ENCODE results near the gene KCNN4.

KCNN4 gene

GRCh38 chr19:43799502-43800142 is 18.8 kb upstream of the KCNN4 start:
- no peak for DNase-seq (ENCODE audit: low read depth in 4 of 4, low spot score in 1 of 4)

- peak in 2 of 4 experiments; percentile 41 to 65 for DNase-seq (ENCODE audit: low read depth in 4 of 4, low spot score in 1 of 4)
Measured at GRCh38 chr19:43798546-43799409, 18.0 kb upstream of the KCNN4 start.

GRCh38 chr19:43798026-43798545 is 17.3 kb upstream of the KCNN4 start:
- DNase-seq (ENCODE audit: low read depth in 4 of 4, low spot score in 1 of 4): no peak

- DNase-seq (ENCODE audit: low read depth in 4 of 4, low spot score in 1 of 4): no peak
Measured at GRCh38 chr19:43797556-43797955, 16.8 kb upstream of the KCNN4 start.

- DNase-seq (ENCODE audit: low read depth in 4 of 4, low spot score in 1 of 4): no peak
Measured at GRCh38 chr19:43797118-43797517, 16.3 kb upstream of the KCNN4 start.

GRCh38 chr19:43790587-43790986 is 9.8 kb upstream of the KCNN4 start:
- DNase-seq (ENCODE audit: low read depth in 4 of 4, low spot score in 1 of 4): no peak

- DNase-seq (ENCODE audit: low read depth in 4 of 4, low spot score in 1 of 4): no peak
Measured at GRCh38 chr19:43789029-43789428, 8.3 kb upstream of the KCNN4 start.

- no peak for DNase-seq (ENCODE audit: low read depth in 4 of 4, low spot score in 1 of 4)
Measured at GRCh38 chr19:43786665-43787064, 5.9 kb upstream of the KCNN4 start.

- no peak for DNase-seq (ENCODE audit: low read depth in 4 of 4, low spot score in 1 of 4)
Measured at GRCh38 chr19:43784981-43785808, 4.4 kb upstream of the KCNN4 start.

- DNase-seq (ENCODE audit: low read depth in 4 of 4, low spot score in 1 of 4): peak in 2 of 4 experiments; percentile 57 to 69
Measured at GRCh38 chr19:43784241-43784980, 3.6 kb upstream of the KCNN4 start.

- DNase-seq (ENCODE audit: low read depth in 4 of 4, low spot score in 1 of 4): no peak
Measured at GRCh38 chr19:43783636-43784035, 2.9 kb upstream of the KCNN4 start.

GRCh38 chr19:43782689-43783231 is 2.0 kb upstream of the KCNN4 start:
- no peak for DNase-seq (ENCODE audit: low read depth in 4 of 4, low spot score in 1 of 4)

- no peak for DNase-seq (ENCODE audit: low read depth in 4 of 4, low spot score in 1 of 4)
Measured at GRCh38 chr19:43782311-43782660, 1.5 kb upstream of the KCNN4 start.

- DNase-seq (ENCODE audit: low read depth in 4 of 4, low spot score in 1 of 4): no peak
Measured at GRCh38 chr19:43781630-43782310, 997 bp upstream of the KCNN4 start.

GRCh38 chr19:43779820-43780219 is 953 bp downstream of the KCNN4 start:
- no peak for DNase-seq (ENCODE audit: low read depth in 4 of 4, low spot score in 1 of 4)

- DNase-seq (ENCODE audit: low read depth in 4 of 4, low spot score in 1 of 4): no peak
Measured at GRCh38 chr19:43779147-43779819, 1.5 kb downstream of the KCNN4 start.

GRCh38 chr19:43778651-43779050 is 2.1 kb downstream of the KCNN4 start:
- DNase-seq (ENCODE audit: low read depth in 4 of 4, low spot score in 1 of 4): no peak

- DNase-seq (ENCODE audit: low read depth in 4 of 4, low spot score in 1 of 4): no peak
Measured at GRCh38 chr19:43777163-43777695, 3.5 kb downstream of the KCNN4 start.

- DNase-seq (ENCODE audit: low read depth in 4 of 4, low spot score in 1 of 4): peak in 3 of 4 experiments; percentile 36 to 81 (median 53)
Measured at GRCh38 chr19:43776286-43776685, 4.5 kb downstream of the KCNN4 start.

Measured in stimulated activated CD4-positive, alpha-beta T cell treated with anti-CD3 and anti-CD28 coated beads, Interleukin-1b, Interleukin-23, amount 100 ng/mL, for 24 hours (primary cell).